Activated gamma-delta T cell (primary cell): Measurements from ENCODE around the gene FIGNL2.
"Not testable (repeated sequence)": the region's sequence is repeated elsewhere in the genome, so short reads cannot be mapped to it uniquely, and the experiment has no call there.

ENCODE experiments used
- DNase-seq: peaks from one replicate; lab custom pipeline; 2025; lab: John Stamatoyannopoulos, UW

Gene FIGNL2

GRCh38 chr12:51818086-51818485 is 30.4 kb downstream of the FIGNL2 start:
- no peak for DNase-seq

DNA sequence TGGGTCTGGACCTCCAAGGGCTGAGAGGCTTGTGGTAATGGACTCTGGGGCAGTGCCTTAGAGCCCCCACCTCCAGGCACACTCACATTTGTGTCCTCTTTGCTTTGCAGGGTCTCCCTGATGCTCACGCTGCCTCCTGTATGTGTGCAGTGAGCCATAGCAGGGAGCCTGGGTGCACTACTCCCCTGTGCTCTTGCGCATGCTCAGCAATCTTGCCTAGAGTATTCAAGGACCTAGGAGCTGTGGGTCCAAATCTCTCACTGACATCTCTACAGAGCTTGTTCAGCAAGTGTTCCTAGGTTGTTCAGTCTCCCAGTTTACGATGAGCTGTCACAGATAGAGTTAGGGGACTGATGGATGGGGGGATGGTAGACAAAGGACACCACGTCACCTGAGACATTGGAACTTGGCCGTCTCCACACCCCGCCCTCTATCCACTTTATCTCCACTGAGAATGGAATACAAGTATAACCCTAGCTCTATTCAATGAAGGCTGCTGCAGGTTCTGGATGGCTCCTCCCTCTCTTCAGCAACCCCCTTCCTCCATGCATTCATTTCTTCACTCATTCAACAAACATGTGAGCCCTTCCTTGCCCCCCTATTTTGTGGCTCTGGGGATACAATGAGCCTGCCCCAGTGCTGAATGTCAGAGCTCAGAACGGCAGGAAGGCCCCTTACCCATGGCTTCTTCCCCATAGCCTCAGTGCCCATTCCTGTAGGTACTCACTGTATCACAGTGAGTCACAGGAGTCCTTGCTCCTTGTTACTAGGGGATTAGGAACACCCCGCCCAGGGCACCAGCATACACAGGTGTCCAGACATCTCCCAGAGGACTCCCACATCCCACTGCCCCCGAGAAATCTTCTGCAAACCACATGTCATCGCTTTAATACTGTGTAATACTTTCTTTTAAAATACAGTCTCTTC is 31.2 kb downstream of the FIGNL2 start:
- no peak for DNase-seq

DNA sequence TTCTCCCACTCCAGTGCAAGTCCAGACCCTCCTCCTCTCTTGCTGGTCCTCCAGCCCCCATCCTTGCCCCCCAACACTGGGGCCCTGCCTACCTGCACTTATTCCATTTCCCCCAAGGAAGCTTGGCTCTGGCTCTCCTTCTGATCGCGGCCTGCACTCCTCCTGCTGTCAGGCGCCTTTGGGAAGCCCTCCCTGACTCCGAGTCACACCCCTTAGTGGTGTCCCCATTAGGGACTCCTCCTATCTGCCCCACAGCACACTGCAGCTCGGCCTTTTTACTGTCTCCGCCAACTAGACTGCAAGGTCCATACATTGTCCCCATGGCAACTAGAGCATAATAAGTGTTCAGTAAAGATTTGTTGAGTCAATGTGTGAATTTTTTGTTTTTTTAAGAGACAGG is 32.9 kb downstream of the FIGNL2 start:
- no peak for DNase-seq

- peak; percentile 43 for DNase-seq
These were observed 34.0 kb downstream of the FIGNL2 start for GRCh38 chr12:51814311-51815088.

DNA sequence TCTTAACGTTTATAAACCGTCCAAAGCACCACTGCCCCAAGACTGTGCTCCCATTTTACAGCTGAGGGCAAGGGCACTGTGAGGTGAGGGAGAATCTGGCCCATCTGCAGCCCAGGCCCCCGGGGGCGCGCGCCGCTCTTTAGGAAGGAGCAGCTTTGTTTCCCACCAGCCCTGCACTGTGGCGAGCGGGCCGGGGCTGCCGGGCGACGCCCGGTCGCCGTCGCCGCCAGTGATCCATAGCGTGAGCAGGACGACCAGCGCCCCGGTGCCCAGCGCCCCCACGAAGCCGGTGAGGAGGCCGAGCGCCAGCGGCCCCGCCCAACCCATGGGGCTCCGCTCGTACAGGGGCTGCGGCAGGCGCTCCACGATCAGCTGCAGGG is 34.6 kb downstream of the FIGNL2 start:
- DNase-seq = no peak

DNA sequence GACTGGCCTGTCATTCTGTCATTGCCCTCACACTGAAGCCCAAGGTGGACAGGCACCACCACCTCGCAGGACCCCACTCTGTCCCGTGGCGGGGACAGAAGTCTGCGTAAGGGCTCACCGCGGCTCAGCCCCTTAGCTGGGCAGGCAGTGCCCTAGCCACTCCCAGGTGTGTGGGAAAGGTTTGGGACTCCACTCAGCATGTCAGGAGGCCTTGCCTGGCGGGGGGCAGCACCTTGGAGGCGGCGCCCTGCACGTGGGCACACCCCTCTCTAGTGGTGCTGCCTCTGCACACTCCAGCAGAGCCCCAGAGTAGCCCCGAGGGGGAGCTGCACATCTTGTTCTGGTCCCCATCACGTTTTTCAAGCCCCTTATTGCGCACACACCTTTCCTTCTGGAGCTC is 35.6 kb downstream of the FIGNL2 start:
- no peak for DNase-seq

GRCh38 chr12:51811203-51812202 is 37.0 kb downstream of the FIGNL2 start:
- no peak for DNase-seq

DNA sequence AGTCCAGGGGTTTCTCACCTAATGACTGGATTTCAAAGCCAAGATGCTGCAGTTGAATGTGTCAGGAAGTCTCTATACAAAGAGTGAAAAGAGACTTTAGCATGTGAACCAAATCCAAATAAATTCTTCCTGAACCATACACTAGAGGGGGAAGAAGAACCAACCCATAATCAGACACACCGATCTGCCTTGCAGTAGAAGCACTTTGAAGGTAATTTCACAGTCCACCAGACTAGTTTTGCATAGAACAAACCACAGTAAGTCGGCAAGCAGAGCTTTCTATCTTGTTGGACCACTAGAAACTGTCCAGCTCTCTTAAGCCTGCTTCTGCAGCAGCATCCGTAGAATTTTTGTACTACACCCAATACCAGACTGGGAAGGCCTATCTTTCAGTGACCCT is 39.3 kb downstream of the FIGNL2 start:
- no peak for DNase-seq

GRCh38 chr12:51806896-51807295 is 41.6 kb downstream of the FIGNL2 start:
- DNase-seq = no peak

DNA sequence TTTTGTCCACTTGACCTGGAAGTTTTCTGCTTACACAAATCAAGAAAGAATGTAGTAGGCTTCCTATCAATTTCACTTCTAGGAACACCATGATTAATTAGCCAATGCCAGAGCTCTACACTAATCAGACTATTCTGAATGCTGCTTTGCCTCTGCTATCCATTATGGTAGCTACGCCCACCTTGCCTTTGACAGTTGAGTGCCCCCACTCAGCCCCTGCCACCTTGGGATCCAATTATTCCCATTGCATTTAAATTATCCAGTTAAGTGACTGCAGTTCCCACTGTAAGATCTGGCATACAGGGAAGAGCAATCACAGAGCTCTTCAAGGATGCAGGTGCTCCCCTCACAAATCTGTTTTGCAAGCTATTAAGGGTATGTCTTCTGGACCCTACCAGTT is 47.5 kb downstream of the FIGNL2 start:
- DNase-seq = no peak

DNA sequence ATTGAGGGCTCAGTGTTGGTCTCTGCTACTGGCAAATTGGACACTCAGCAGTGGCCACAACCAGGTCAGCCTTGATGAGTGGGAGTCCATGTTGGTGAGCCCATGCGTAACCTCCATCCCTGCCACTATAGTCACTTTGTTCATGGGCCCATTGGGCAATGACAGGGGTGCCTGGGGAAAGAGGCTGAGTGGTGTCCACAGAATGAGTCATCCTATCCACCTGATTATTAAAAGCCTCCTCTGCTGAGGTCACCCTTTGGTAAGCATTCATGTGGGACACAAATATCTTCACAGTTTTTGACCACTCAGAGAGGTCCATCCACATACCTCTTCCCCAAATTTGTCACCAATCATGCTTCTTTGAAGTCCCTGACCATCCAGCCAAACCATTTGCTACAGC is 50.0 kb downstream of the FIGNL2 start:
- no peak for DNase-seq

DNA sequence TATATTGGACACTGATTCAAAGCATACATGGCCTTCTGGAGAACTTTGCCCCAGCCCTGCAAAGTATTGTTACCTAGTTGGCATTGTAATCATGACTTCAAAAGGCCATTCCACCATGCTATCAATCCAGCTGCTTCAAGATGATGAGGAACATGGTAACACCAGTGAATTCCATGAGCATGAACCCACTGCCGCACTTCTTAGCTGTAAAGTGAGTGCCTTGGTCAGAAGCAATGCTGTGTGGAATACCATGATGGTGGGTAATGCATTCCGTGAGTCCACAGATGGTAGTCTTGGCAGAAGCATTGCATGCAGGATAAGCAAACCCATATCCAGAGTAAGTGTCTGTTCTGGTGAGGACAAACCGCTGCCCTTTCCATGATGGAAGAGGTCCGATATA is 50.5 kb downstream of the FIGNL2 start:
- not testable (repeated sequence) for DNase-seq

- DNase-seq = no peak
These were observed 51.2 kb downstream of the FIGNL2 start for GRCh38 chr12:51797301-51797700.

DNA sequence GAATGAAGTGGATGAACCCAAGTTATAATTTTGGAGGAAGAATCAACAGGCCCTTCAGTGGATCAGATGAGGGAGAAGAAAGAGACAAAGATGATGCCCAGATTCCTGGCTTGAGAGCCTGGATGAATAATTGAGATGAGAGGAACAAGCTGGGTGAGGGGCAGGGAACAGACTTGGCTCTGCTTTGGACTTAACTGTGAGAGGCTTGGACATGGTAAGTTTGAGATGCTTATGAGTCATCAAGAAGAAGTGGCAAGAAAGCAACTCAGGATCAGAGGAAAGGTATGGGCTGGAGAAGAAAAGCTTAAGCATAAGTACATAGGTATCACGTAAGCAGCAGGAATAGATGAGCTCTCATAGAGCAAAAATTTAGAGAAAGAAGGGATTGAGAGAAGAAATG is 55.3 kb downstream of the FIGNL2 start:
- no peak for DNase-seq

DNA sequence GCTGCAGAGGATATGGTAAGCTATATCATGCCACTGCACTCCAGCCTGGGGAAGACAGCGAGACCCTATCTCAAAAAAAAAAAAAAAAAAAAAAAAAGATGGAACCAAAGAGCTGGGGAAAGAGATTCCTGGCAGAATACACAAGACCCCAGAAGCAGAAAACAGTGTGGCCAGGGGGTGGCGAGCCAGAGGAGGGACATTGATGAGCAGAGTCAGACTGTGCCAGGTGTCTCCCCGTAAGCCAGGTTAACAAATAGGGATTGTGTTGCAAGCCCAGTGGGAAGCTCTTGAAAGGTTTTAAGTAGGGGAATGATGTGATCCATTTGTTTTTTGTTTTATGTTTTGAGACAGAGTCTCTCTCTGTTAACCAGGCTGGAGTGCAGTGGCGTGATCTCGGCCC is 56.1 kb downstream of the FIGNL2 start:
- DNase-seq = no peak

GRCh38 chr12:51788876-51789275 is 59.6 kb downstream of the FIGNL2 start:
- DNase-seq = no peak

- no peak for DNase-seq
These were observed 62.6 kb downstream of the FIGNL2 start for GRCh38 chr12:51785906-51786305.

- no peak for DNase-seq
These were observed 63.8 kb downstream of the FIGNL2 start for GRCh38 chr12:51784688-51785087.

GRCh38 chr12:51779876-51780275 is 68.6 kb downstream of the FIGNL2 start:
- DNase-seq = no peak

- DNase-seq = no peak
These were observed 70.5 kb downstream of the FIGNL2 start for GRCh38 chr12:51777973-51778372.

DNA sequence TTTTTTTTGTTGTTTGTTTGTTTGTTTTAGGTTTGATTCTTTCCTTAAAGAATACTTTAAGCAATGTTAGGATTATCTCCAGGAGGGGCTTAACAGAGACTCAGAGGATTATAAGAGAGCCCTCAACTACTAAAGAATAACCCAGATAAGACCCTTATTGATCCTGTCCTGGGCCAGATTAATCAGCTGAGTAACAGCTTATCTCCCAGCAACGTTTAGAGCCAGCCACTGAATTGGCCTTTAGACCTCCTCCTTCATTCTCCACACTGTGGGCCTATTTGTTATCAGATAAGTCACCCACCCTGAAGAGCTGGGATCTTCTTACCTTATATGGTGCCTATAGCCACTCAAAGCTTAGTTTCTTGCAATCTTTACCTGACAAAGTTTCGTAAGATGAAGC is 71.1 kb downstream of the FIGNL2 start:
- DNase-seq = no peak

- no peak for DNase-seq
These were observed 73.6 kb downstream of the FIGNL2 start for GRCh38 chr12:51774933-51775332.
